ENCODE results near the gene C4orf33. TPM values are rescaled to one million over a fixed set of nuclear protein-coding genes. Genes with fewer than 3 reads are reported as not detected.

Gene C4orf33
- total RNA-seq, 1 experiment from 2014 or later: 8.6 TPM

DNA sequence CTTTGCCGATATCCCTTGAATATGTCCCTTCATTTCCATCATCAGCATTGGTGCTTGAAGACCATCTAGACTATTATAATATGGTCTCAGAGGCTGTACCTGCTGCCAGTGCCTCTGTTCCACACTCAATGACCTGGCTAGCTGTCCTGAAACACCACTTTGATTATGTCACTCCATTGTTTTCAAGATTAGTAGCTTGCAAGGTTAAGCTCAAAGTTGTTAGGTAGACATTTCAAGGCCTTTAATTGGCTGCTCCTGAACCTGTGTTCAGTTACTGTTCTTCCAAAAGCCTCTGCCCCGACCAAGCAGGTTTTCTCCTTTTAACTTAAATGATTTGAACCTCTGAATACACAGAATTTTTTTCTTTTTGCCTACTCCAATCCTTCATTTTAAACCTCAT is 52.9 kb downstream of the C4orf33 start (continued):
- TF ChIP-seq ZBTB33 (IDR thresholded peaks at IDR 0.05; ENCODE audit: extremely low read depth, insufficient replicate concordance, low read length) (no peak), CBX3 (IDR thresholded peaks at IDR 0.05; ENCODE audit: low read depth) (no peak), SRF (IDR thresholded peaks at IDR 0.05; ENCODE audit: low read depth) (no peak)

- CTCF ChIA-PET: no interaction called here
- TF ChIP-seq, protein P1, sequence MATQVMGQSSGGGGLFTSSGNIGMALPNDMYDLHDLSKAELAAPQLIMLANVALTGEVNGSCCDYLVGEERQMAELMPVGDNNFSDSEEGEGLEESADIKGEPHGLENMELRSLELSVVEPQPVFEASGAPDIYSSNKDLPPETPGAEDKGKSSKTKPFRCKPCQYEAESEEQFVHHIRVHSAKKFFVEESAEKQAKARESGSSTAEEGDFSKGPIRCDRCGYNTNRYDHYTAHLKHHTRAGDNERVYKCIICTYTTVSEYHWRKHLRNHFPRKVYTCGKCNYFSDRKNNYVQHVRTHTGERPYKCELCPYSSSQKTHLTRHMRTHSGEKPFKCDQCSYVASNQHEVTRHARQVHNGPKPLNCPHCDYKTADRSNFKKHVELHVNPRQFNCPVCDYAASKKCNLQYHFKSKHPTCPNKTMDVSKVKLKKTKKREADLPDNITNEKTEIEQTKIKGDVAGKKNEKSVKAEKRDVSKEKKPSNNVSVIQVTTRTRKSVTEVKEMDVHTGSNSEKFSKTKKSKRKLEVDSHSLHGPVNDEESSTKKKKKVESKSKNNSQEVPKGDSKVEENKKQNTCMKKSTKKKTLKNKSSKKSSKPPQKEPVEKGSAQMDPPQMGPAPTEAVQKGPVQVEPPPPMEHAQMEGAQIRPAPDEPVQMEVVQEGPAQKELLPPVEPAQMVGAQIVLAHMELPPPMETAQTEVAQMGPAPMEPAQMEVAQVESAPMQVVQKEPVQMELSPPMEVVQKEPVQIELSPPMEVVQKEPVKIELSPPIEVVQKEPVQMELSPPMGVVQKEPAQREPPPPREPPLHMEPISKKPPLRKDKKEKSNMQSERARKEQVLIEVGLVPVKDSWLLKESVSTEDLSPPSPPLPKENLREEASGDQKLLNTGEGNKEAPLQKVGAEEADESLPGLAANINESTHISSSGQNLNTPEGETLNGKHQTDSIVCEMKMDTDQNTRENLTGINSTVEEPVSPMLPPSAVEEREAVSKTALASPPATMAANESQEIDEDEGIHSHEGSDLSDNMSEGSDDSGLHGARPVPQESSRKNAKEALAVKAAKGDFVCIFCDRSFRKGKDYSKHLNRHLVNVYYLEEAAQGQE (IDR thresholded peaks at IDR 0.05; ENCODE audit: low read depth): no peak
- TF ChIP-seq YY1 (IDR thresholded peaks at IDR 0.05; ENCODE audit: extremely low read depth, insufficient replicate concordance, low read depth, low read length): no peak
- no peaks in the 10 kb centered on the region for H3K36me3 ChIP-seq (ENCODE audit: control insufficient read depth in 1 of 2, insufficient read depth in 2 of 2, low read length in 2 of 2)
These were observed 54.0 kb downstream of the C4orf33 start for GRCh38 chr4:129149906-129150305.

More at GRCh38 chr4:129149906-129150305, 54.0 kb downstream of the C4orf33 start:
- Histone ChIP-seq H3K27ac (ENCODE audit: low read depth, low read length) (no peak overlapping the region), H3K4me2 (ENCODE audit: low read length) (no peak overlapping the region), H3K9ac (ENCODE audit: low read length) (no peak overlapping the region), H3K79me2 (ENCODE audit: insufficient read depth, low read length) (no peaks in the 10 kb centered on the region), H3K9me2 (ENCODE audit: insufficient read depth) (no peaks in the 10 kb centered on the region), H3K4me3 (replicated peaks in 1 of 2; ENCODE audit: low read depth in 1 of 2, low read length in 2 of 2) (no peak overlapping the region), H3K4me1 (ENCODE audit: control insufficient read depth in 1 of 2, insufficient read depth in 2 of 2, low read length in 2 of 2) (no peaks in the 10 kb centered on the region), H2AFZ (ENCODE audit: low read depth, low read length, poor library complexity, severe bottlenecking) (no peak overlapping the region), H4K20me1 (ENCODE audit: insufficient read depth) (no peaks in the 10 kb centered on the region), H3K9me3 (ENCODE audit: control insufficient read depth in 1 of 2, insufficient read depth in 1 of 2, low read depth in 1 of 2, low read length in 2 of 2) (no peaks in the 10 kb centered on the region), H3K27me3 (ENCODE audit: insufficient read depth, low read length) (no peaks in the 10 kb centered on the region)
- intact Hi-C loops (cut with micrococcal nuclease): no loop called here
- ATAC-seq: no peak
- no TSS peak for BruUV-seq (replicated peaks)
- ChIA-PET POLR2A (no interaction called here), RAD21 (ENCODE audit: low non-redundant PET in 1 of 2, low total read pairs in 2 of 2, uncharacterized antibody in 2 of 2, unreplicated experiment in 2 of 2) (no interaction called here)
- no peak for DNase-seq (ENCODE audit: low read depth, low spot score)
